ENCODE results near the gene LY6G6F. TPM values are rescaled to one million over a fixed set of nuclear protein-coding genes. Genes with fewer than 3 reads are reported as not detected.

The LY6G6F gene
- polyA plus RNA-seq, 3 donors: 0.51 TPM; not detected in 2

GRCh38 chr6:31681135-31681671, 25.5 kb upstream of the LY6G6F start:
- 0% methylated on average over 32 of the region's 40 CpGs for WGBS (ENCODE audit: insufficient coverage)
- H3K4me1 ChIP-seq (ENCODE audit: control insufficient read depth in 1 of 2, insufficient read depth in 2 of 2, low read length in 2 of 2): peaks cover 26 to 28% of the 10 kb centered on the region in 2 donors

GRCh38 chr6:31683591-31683990, 23.1 kb upstream of the LY6G6F start:
- DNase-seq: no peak
- Mint-ChIP-seq H3K4me3 (peak overlapping the region in 1 of 2 donors; percentile 70), H3K36me3 (peaks cover 42 to 45% of the 10 kb centered on the region in 2 donors), H3K27me3 (ENCODE audit: low read depth in 3 of 3) (peaks cover 10 to 15% (median 10%) of the 10 kb centered on the region in 3 donors), H3K27ac (peak overlapping the region in 3 of 7 donors; percentile 37 to 70 (median 68)), H3K9me3 (peaks cover 0 to 4% (median 0%) of the 10 kb centered on the region in 7 donors), H3K4me1 (peaks cover 29% of the 10 kb centered on the region)
- Histone ChIP-seq H3K27me3 (ENCODE audit: control insufficient read depth in 2 of 2, insufficient read depth in 2 of 2, low read length in 2 of 2) (peaks cover 0 to 4% of the 10 kb centered on the region in 2 donors), H3K4me1 (ENCODE audit: control insufficient read depth in 1 of 2, insufficient read depth in 2 of 2, low read length in 2 of 2) (peaks cover 26 to 28% of the 10 kb centered on the region in 2 donors), H2AFZ (ENCODE audit: insufficient read depth, low read depth, low read length, poor library complexity, severe bottlenecking) (no peak overlapping the region), H3K79me2 (ENCODE audit: insufficient read depth, low read length) (no peaks in the 10 kb centered on the region), H4K20me1 (ENCODE audit: insufficient read depth, low read length) (no peaks in the 10 kb centered on the region), H3K36me3 (replicated peaks in 1 of 2; ENCODE audit: control insufficient read depth in 1 of 2, insufficient read depth in 2 of 2, low read length in 2 of 2) (peaks cover 29 to 46% of the 10 kb centered on the region in 2 donors), H3K9me3 (replicated peaks in 1 of 2; ENCODE audit: control insufficient read depth in 1 of 2, insufficient read depth in 1 of 2, low read length in 2 of 2) (no peaks in the 10 kb centered on the region), H3K27ac (ENCODE audit: low read depth in 1 of 2, low read length in 2 of 2) (no peak overlapping the region), H3K9ac (ENCODE audit: insufficient read depth, low read length, poor library complexity, severe bottlenecking) (no peak overlapping the region), H3K4me2 (replicated peaks; ENCODE audit: extremely low read depth, low read length, poor library complexity, severe bottlenecking) (peak overlapping the region; percentile 53), H3K4me3 (replicated peaks in 1 of 3; ENCODE audit: low read depth in 2 of 3, low read length in 3 of 3) (peak overlapping the region in 1 of 3 experiments; percentile 50)
- no peak for TF ChIP-seq CTCF (IDR thresholded peaks at IDR 0.05)
- intact Hi-C loops (cut with micrococcal nuclease): loop anchor here (5.0 kb wide), 2 partner anchors 149 to 184 kb away; no protein-coding TSS in a partner anchor
- WGBS (ENCODE audit: insufficient coverage): 93% methylated on average over 7 of the region's 13 CpGs

More at GRCh38 chr6:31681135-31681671, 25.5 kb upstream of the LY6G6F start:
- peak overlapping the region; percentile 57 for H3K9ac ChIP-seq (ENCODE audit: insufficient read depth, low read length, poor library complexity, severe bottlenecking)
- H3K36me3 Mint-ChIP-seq: peaks cover 18 to 27% of the 10 kb centered on the region in 2 donors
- no peaks in the 10 kb centered on the region for H3K79me2 ChIP-seq (ENCODE audit: insufficient read depth, low read length)
- H3K4me3 Mint-ChIP-seq: peak overlapping the region; percentile 84 to 91
- intact Hi-C loops (cut with micrococcal nuclease): loop anchor here (2.0 to 5.0 kb wide), 3 partner anchors 46 to 186 kb away; no protein-coding TSS in a partner anchor
- H2AFZ ChIP-seq (ENCODE audit: insufficient read depth, low read depth, low read length, poor library complexity, severe bottlenecking): peak overlapping the region; percentile 95
- peak overlapping the region; percentile 14 to 77 (median 42) for H3K27ac Mint-ChIP-seq
- H3K4me2 ChIP-seq (replicated peaks; ENCODE audit: extremely low read depth, low read length, poor library complexity, severe bottlenecking): peak overlapping the region; percentile 93
- H3K27me3 ChIP-seq (ENCODE audit: control insufficient read depth in 2 of 2, insufficient read depth in 2 of 2, low read length in 2 of 2): peaks cover 0 to 4% of the 10 kb centered on the region in 2 donors
- no peaks in the 10 kb centered on the region for H3K9me3 ChIP-seq (replicated peaks in 1 of 2; ENCODE audit: control insufficient read depth in 1 of 2, insufficient read depth in 1 of 2, low read length in 2 of 2)
- peak in 2 of 3 donors; percentile 39 to 48 for DNase-seq
- H3K36me3 ChIP-seq (replicated peaks in 1 of 2; ENCODE audit: control insufficient read depth in 1 of 2, insufficient read depth in 2 of 2, low read length in 2 of 2): peaks cover 5 to 22% of the 10 kb centered on the region in 2 donors
- H4K20me1 ChIP-seq (ENCODE audit: insufficient read depth, low read length): no peaks in the 10 kb centered on the region
- H3K27ac ChIP-seq (ENCODE audit: low read depth in 1 of 2, low read length in 2 of 2): peak overlapping the region in 1 of 2 donors; percentile 17
- H3K4me1 Mint-ChIP-seq: peaks cover 35% of the 10 kb centered on the region
- TF ChIP-seq CTCF (IDR thresholded peaks at IDR 0.05): no peak
- H3K9me3 Mint-ChIP-seq: peaks cover 0 to 4% (median 0%) of the 10 kb centered on the region in 7 donors
- H3K4me3 ChIP-seq (replicated peaks in 1 of 3; ENCODE audit: low read depth in 2 of 3, low read length in 3 of 3): peak overlapping the region; percentile 41 to 76 (median 65)
- H3K27me3 Mint-ChIP-seq (ENCODE audit: low read depth in 3 of 3): peaks cover 8 to 10% (median 10%) of the 10 kb centered on the region in 3 donors
